CD4-positive, alpha-beta T cell (primary cell): Measurements from ENCODE around the gene RAPGEF4. TPM values are rescaled to one million over a fixed set of nuclear protein-coding genes. Genes with fewer than 3 reads are reported as not detected.
A peak's percentile ranks its signal among the peaks of the same experiment; 100 is the strongest.

Source experiments
- ATAC-seq: fragments of 200-7000 bp; cut with Tn5 transposase; one replicate; pipeline ENCODE4 v1.10.0; 2022; ENCODE audit warnings: mild to moderate bottlenecking; ENCODE audit not compliant: poor library complexity
- CTCF ChIA-PET: fragments of 350-600 bp; sonication (Branson Sonifier 250); formaldehyde crosslinking; loops from one replicate; lab custom pipeline; 2021; ENCODE audit warnings: antibody characterized with exemption, inconsistent platforms; lab: Charles Lee
- POLR2A ChIA-PET: fragments of 350-600 bp; sonication (Branson Sonifier 250); formaldehyde crosslinking; loops from one replicate; lab custom pipeline; 2021; ENCODE audit warnings: antibody characterized with exemption, inconsistent platforms; lab: Charles Lee
- DNase-seq, 14 experiments: peaks; one replicate each; pipeline ENCODE4 v3.0.0-alpha.2; 2013 to 2020; ENCODE audit warnings: mixed read lengths in 2 of 14
- H3K27ac ChIP-seq, 2 donors: one replicate each; pipeline versions ENCODE4 v1.5.1 to v1.7.0; 2013; ENCODE audit warnings: low read length in 2 of 2, low read depth in 1 of 2, mild to moderate bottlenecking in 1 of 2
- H3K27me3 ChIP-seq, 2 experiments: 1 replicate in 1 of 2; 2 replicates in 1 of 2; pipeline versions ENCODE4 v1.6.1 to v1.7.0; 2013; ENCODE audit warnings: low read length in 2 of 2, control low read depth in 1 of 2, mild to moderate bottlenecking in 1 of 2, moderate library complexity in 1 of 2; ENCODE audit not compliant: insufficient read depth in 2 of 2, control insufficient read depth in 1 of 2
- H3K36me3 ChIP-seq: one replicate; pipeline ENCODE4 v1.6.1; 2013; ENCODE audit warnings: low read length, control low read depth; ENCODE audit not compliant: insufficient read depth
- H3K4me1 ChIP-seq: one replicate; pipeline ENCODE4 v1.6.1; 2013; ENCODE audit warnings: low read length, control low read depth; ENCODE audit not compliant: insufficient read depth
- H3K4me3 ChIP-seq: one replicate; pipeline ENCODE4 v1.5.1; 2013; ENCODE audit warnings: mild to moderate bottlenecking, low read length, moderate library complexity
- H3K9me3 ChIP-seq, 2 experiments: 1 replicate in 1 of 2; 2 replicates in 1 of 2; pipeline versions ENCODE4 v1.6.1 to v1.7.0; 2013; ENCODE audit warnings: low read length in 2 of 2, mild to moderate bottlenecking in 2 of 2, control low read depth in 1 of 2, moderate library complexity in 1 of 2; ENCODE audit not compliant: control insufficient read depth in 1 of 2, insufficient read depth in 1 of 2
- H3K27ac Mint-ChIP-seq: one replicate; pipeline ENCODE4 v1.8.0; 2020; ENCODE audit warnings: mixed read lengths
- H3K27me3 Mint-ChIP-seq: one replicate; pipeline ENCODE4 v1.8.0; 2021; ENCODE audit warnings: mixed read lengths
- H3K36me3 Mint-ChIP-seq: one replicate; pipeline ENCODE4 v1.8.0; 2021; ENCODE audit warnings: low read depth, mixed read lengths
- H3K4me1 Mint-ChIP-seq: one replicate; pipeline ENCODE4 v1.8.0; 2021; ENCODE audit warnings: low read depth, mixed read lengths
- H3K4me3 Mint-ChIP-seq: one replicate; pipeline ENCODE4 v1.8.0; 2020; ENCODE audit warnings: mild to moderate bottlenecking, mixed read lengths
- H3K9me3 Mint-ChIP-seq: one replicate; pipeline ENCODE4 v1.8.0; 2020; ENCODE audit warnings: mixed read lengths
- intact Hi-C, 2 experiments: fragments of 100-400 bp; cut with DNase I in 1 of 2; cut with micrococcal nuclease in 1 of 2; formaldehyde crosslinking; loops; one replicate each; pipeline versions ENCODE4 v1.15.1 to v1.9.0; 2023 to 2025; cut with DNase I, micrococcal nuclease
- total RNA-seq, 174 experiments: library from RNA in 2 of 174; stranded (reverse) in 2 of 174; gene quantifications; one replicate each; pipeline ENCODE4 v1.2.3 and lab custom pipeline; 2021 to 2026
- TF ChIP-seq, protein P1 (sequence below): fragments of 200-600 bp; IDR thresholded peaks from one replicate; pipeline ENCODE4 v1.8.0; 2022; ENCODE audit warnings: antibody characterized with exemption, mild to moderate bottlenecking

The RAPGEF4 gene
- total RNA-seq, 2 experiments from 2014 or later = 0.69 to 0.73 TPM

DNA sequence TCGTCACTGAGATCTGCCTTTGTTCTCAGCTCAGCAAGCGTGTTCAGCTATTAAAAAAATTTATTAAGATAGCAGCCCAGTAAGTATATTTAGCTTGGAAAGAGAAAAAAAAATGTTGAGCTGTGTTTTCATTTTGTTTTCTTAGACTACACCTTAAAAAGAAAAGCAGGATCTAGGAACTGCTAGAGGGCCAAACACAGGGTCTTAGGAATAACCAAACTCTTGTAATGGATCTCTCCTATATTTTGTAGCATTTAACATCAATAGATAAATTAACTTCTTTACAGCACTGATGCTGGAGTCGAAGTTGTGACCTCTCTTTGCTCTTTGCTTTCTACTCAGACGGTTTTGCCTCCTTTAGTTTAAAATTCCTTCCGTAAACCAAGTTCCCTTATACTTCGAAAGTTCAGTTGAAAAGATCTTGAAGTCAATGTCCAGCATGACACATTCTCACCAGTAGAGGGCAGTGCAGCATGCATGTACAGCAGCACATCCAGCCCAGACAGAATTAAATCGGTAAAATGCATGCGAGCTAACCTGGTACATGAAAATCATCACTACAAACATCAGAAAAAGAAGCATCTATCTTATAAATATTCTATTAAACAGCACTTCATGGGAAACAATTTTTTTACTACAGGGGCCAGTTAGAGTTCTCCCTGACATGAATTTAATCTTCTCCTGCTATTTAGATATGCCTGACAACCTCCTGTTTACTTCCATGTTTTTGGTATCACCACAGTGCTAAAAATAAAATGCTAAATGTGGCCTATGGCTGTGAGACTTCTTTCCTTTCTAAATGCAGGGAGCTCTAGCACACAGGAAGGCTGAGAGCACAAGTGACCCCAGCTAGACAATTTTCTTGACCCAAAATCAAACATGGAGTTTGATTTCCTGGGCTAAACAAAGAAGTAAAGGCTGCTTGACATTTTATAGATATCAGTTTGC, 291.8 kb downstream of the RAPGEF4 start:
- Histone ChIP-seq H3K4me1 (no peaks in the 10 kb centered on the region), H3K4me3 (no peak overlapping the region), H3K27me3 (no peaks in the 10 kb centered on the region), H3K36me3 (no peaks in the 10 kb centered on the region), H3K9me3 (no peaks in the 10 kb centered on the region), H3K27ac (no peak overlapping the region)
- peak; percentile 86 for ATAC-seq
- H3K9me3 Mint-ChIP-seq = no peaks in the 10 kb centered on the region
- no peak overlapping the region for H3K27ac Mint-ChIP-seq
- ChIA-PET POLR2A (no interaction called here), CTCF (interaction anchor here (0.6 to 1.8 kb wide), 4 partner anchors 11 to 1314 kb away, joined by 3 to 18 read pairs (median 4); no protein-coding TSS in a partner anchor)
- intact Hi-C loops = loop anchor here (1.0 to 5.0 kb wide), 5 partner anchors 183 to 1318 kb away; no protein-coding TSS in a partner anchor
- no peaks in the 10 kb centered on the region for H3K36me3 Mint-ChIP-seq
- peak; percentile 41 to 88 (median 62) for DNase-seq
- no peak overlapping the region for H3K4me3 Mint-ChIP-seq
- TF ChIP-seq, protein P1, sequence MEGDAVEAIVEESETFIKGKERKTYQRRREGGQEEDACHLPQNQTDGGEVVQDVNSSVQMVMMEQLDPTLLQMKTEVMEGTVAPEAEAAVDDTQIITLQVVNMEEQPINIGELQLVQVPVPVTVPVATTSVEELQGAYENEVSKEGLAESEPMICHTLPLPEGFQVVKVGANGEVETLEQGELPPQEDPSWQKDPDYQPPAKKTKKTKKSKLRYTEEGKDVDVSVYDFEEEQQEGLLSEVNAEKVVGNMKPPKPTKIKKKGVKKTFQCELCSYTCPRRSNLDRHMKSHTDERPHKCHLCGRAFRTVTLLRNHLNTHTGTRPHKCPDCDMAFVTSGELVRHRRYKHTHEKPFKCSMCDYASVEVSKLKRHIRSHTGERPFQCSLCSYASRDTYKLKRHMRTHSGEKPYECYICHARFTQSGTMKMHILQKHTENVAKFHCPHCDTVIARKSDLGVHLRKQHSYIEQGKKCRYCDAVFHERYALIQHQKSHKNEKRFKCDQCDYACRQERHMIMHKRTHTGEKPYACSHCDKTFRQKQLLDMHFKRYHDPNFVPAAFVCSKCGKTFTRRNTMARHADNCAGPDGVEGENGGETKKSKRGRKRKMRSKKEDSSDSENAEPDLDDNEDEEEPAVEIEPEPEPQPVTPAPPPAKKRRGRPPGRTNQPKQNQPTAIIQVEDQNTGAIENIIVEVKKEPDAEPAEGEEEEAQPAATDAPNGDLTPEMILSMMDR = peak; percentile 96
- no peaks in the 10 kb centered on the region for H3K4me1 Mint-ChIP-seq
- H3K27me3 Mint-ChIP-seq = peaks cover 6% of the 10 kb centered on the region

GRCh38 chr2:173028141-173028540, 292.5 kb downstream of the RAPGEF4 start:
- H3K9me3 ChIP-seq = no peaks in the 10 kb centered on the region
- no peaks in the 10 kb centered on the region for H3K27me3 ChIP-seq
- no peaks in the 10 kb centered on the region for H3K9me3 Mint-ChIP-seq
- POLR2A ChIA-PET = no interaction called here
- no peak overlapping the region for H3K4me3 ChIP-seq
- no peaks in the 10 kb centered on the region for H3K36me3 Mint-ChIP-seq
- H3K4me1 Mint-ChIP-seq = no peaks in the 10 kb centered on the region
- intact Hi-C loops = loop anchor here (2.0 to 5.0 kb wide), 2 partner anchors 1049 to 1317 kb away; no protein-coding TSS in a partner anchor
- CTCF ChIA-PET = interaction anchor here (0.6 to 1.8 kb wide), 6 partner anchors 11 to 1313 kb away, joined by 3 to 18 read pairs (median 4); no protein-coding TSS in a partner anchor
- no peak overlapping the region for H3K27ac ChIP-seq
- no peak for DNase-seq
- TF ChIP-seq, protein P1 = no peak
- no peaks in the 10 kb centered on the region for H3K4me1 ChIP-seq
- no peaks in the 10 kb centered on the region for H3K36me3 ChIP-seq
- H3K27me3 Mint-ChIP-seq = peaks cover 6% of the 10 kb centered on the region
- no peak overlapping the region for H3K27ac Mint-ChIP-seq
- H3K4me3 Mint-ChIP-seq = no peak overlapping the region
- ATAC-seq = no peak

DNA sequence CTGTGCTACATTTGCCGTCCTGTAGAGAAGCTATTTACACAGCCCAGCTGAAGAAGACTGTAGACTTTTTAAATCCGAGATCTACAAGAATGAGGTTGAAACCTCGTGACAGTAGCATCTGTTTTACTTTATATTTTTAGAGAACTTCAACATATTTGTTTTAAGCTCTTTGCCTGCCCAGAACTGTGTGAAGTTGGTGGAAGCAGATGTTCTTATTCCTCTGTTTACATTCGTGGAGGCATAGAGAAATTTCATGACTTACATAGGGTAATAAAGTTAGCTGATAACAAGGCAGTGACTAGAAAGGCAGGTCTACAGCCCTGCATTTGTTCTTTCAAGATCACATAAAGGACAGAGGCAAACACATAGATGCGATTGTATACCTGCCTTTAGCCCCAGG, 293.0 kb downstream of the RAPGEF4 start:
- Mint-ChIP-seq H3K4me1 (no peaks in the 10 kb centered on the region), H3K9me3 (no peaks in the 10 kb centered on the region), H3K27ac (no peak overlapping the region), H3K4me3 (no peak overlapping the region), H3K36me3 (no peaks in the 10 kb centered on the region), H3K27me3 (peaks cover 6% of the 10 kb centered on the region)
- H3K36me3 ChIP-seq = no peaks in the 10 kb centered on the region
- POLR2A ChIA-PET = no interaction called here
- DNase-seq (no peak), ATAC-seq (no peak)
- no peaks in the 10 kb centered on the region for H3K27me3 ChIP-seq
- no peak overlapping the region for H3K27ac ChIP-seq
- no peaks in the 10 kb centered on the region for H3K4me1 ChIP-seq
- intact Hi-C loops = loop anchor here (2.0 to 5.0 kb wide), 2 partner anchors 1049 to 1316 kb away; no protein-coding TSS in a partner anchor
- H3K9me3 ChIP-seq = no peaks in the 10 kb centered on the region
- CTCF ChIA-PET = interaction anchor here (0.6 to 1.4 kb wide), 2 partner anchors 48 to 182 kb away, joined by 3 to 6 read pairs; no protein-coding TSS in a partner anchor
- TF ChIP-seq, protein P1 = no peak
- no peak overlapping the region for H3K4me3 ChIP-seq
